GM04504 (cell line): ENCODE measurements around the gene EFHD2.
"Not testable (repeated sequence)": the region's sequence is repeated elsewhere in the genome, so short reads cannot be mapped to it uniquely, and the experiment has no call there.

Experiments
- DNase-seq: peaks from one replicate; pipeline ENCODE4 v3.0.0-alpha.2; 2012; ENCODE audit warnings: low read depth

EFHD2 gene

DNA sequence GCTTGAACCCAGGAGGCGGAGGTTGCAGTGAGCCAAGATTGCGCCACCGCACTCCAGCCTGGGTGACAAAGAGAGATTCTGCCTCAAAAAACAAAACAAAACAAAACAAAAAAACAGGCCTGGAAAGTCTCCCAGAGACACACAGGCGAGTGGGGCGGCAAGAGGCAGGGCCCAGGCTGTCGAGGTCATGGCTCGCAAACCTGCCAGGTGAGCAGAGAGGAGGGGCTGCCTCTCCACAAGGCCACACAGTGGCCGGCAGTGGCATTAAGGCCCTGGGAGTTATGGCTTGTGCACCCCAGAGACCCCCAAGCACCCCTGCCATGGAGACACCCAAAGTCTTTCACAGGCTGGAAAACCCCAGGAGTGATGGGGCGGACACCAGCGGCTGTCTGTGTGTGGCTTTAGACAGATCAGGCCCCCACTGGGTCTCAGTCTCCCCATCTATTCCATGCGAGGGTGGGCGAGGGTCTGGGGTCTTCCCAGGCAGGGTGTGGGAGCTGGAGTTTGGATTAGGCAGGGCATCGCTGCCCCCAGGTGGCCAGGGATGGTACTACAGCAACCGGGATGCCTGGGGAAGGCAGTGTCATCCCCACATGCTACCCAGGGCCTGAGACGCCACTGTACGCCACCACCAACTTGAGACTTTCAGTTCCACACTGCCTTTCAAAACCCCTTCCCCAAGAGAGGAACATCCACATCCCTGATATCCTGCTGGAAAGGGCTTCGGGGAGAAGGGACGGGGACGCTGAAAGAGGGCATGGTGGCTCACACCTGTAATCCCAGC lies 21.3 kb downstream of the EFHD2 start:
- no peak for DNase-seq

DNA sequence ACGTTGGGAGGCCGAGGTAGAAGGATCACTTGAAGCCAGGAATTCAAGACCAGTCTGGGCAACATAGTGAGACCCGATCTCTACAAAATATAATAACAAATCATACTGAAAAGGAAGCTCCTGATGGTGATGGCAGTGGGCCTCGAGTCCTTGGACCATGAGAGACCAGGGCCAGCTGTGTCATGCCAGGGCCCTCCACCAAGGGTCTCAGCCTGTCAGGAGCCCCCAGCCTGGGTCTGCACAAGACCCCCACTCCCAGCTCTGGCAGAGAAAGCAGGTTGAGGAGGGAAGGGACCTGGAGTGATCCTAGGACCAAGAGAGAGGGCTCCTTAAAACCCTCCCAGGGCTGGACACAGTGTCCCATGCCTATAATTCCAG lies 21.9 kb downstream of the EFHD2 start:
- no peak for DNase-seq

DNA sequence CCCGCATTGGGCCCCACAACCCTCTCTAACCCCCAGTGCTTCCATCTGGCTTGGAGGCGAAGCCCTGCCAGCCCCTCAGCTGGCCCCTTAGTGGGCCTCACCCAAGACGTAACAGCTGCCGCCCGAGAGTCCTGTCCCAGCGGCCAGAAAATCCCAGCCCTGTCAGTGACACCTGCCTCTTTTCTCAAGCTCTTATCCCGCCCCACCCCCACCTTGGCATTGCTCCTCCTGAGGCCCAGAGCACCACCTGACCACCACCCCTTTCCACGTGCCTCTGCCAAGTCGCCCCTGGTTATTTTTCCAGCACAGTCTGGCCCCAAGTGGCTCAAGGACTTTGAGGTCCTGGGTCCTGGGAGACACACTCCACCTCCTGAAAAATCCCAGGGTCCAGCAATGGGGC lies 22.6 kb downstream of the EFHD2 start:
- no peak for DNase-seq

DNA sequence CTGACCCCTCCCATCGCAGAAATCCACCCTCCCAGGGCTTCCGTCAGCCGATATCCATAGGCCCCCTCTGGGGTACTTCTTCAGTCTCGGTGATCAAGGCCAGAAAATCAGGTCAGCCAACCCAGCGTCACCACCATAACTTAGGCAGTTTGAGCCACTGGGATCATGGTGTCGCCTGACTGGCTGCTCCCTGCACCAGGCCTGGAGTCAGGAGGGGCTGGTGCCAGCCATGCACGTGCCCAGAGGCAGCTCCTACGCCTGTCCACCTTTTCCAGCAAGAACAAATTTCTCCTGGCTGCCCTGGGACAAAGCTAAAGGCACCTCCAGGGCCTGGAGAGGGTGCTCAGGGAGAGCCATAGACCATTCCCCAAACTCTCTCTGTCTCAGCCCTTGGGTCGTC lies 23.8 kb downstream of the EFHD2 start:
- no peak for DNase-seq

DNA sequence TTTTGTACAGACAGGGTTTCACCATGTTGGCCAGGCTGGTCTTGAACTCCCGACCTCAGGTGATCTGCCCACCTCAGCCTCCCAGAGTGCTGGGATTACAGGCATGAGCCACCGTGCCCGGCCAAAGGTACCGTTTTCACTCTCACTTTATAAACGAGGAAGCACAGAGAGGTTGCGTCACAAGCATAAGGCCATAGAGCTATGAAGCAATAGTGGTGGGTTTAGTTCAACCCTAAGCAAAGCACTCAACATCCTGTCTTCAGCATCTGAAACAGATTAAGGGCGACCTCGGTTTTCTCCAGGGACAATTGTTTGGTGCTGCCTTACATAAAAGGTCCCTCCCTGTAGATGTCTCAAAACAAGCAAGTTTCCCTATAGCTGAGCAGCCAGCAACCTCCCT lies 25.1 kb downstream of the EFHD2 start:
- DNase-seq, result not testable (repeated sequence)

DNA sequence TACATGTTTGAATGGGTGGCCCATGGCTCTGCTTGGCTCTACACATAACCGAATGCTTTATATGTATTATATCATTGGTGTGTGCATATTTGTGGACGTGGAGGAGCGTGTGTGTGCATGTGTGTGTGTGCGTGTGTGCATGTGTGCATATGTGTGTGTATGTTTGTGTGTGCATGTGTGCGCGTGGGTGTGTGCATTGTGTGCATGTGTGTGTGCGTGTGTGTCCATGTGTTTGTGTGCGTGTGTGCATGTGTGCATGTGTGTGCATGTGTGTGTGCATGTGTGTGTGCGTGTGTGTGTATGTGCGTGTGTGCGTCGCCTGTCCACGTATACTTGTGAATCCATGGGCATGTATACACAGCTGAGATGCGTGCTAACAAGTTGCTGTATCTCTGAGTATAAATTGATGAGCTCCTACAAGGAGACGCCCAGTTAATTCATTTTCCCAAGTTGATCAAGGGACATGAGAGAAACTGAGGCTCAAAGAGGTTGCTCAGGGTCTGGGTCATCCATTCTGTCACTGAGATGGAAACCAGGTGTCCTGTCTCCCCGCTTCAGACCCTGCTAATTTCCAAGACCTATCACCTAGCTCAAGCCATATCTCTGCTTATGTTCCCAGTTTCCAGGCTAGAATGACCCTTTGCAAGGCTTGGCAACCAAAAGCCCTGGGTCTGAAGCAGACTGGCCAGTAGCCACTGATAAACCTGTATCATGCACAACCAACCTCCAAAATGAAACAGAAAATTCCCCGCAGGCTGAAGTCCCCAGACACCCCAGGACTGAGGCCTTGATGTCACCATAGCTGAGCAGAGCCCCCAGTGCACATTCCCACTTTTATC lies 25.8 kb downstream of the EFHD2 start:
- no peak for DNase-seq

DNA sequence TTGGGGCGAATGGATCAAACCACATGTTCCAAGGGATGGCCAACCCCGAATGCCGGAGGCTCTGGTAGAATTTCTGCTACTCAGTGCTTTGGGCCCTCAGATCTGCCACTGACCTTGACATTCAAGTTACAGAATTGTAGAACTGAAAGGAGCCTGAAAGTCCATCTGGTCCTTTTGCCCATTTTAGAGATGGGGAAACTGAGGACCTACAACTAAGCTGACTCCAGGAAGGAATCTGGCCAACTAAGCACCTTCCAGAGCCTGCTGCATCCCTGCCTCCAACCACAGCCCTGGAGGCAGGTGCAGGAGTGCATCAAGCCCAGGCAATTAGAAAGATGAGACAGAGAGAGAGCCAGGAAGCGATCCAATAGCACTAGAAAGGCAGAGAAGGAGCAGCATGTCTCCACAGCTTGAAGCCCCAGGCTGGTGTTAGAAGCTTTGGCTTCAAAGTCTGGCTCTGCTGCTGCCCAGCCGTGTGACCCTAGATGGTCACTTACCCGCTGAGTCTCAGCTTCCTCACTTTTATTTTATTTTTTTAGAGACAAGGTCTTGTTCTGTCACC lies 27.3 kb downstream of the EFHD2 start:
- DNase-seq, result no peak

DNA sequence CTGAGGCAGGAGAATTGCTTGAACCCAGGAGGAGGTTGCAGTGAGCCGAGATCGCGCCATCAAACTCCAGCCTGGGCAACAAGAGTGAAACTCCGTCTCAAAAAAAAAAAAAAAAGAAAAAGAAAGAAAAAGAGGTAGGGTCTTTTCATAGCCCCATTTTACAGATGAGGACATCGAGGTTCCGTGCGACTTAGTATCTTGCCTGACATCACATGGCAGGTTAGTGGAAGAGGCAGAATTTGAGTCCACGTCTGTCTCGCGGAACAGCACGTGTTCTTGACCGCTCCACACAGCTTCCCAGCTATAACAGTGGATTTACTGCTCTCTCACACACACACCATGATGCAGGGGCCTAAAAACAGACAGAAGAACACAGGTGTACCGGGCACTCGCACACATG lies 29.6 kb downstream of the EFHD2 start:
- DNase-seq, result no peak

DNA sequence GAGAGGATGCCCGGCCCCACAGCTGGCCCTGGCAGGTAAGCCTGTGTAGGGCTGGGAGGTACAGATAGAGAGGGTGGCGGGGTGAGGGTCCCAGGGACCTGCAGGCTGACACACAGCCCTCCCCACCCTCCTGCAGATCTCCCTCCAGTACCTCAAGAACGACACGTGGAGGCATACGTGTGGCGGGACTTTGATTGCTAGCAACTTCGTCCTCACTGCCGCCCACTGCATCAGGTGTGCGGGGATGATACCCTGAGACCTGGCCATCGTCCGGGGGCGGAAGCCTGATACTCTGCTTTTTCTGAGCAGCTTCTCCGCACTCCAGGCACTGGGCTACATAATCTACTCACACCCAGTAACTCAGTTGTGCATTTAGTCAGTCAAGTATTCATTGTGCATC lies 30.7 kb downstream of the EFHD2 start:
- no peak for DNase-seq

DNA sequence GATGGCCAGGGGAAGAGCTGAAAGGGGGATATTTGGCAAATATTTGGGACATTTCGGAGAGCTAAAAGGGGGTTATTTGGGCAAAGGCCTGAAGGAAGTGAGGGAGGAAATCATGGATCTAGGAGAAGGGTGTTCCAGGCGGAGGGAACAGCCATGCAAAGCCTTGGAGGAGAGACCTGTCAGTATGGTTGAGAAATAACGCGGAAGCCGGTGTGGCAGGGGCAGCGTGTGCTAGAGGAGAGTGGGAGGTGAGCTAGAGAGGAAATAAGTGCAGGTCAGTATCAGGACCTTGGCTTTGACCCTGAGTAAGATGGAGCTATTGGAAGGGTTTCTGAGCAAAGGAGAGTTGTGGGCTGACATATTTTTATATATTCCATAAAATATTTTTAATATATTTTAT lies 31.6 kb downstream of the EFHD2 start:
- no peak for DNase-seq

DNA sequence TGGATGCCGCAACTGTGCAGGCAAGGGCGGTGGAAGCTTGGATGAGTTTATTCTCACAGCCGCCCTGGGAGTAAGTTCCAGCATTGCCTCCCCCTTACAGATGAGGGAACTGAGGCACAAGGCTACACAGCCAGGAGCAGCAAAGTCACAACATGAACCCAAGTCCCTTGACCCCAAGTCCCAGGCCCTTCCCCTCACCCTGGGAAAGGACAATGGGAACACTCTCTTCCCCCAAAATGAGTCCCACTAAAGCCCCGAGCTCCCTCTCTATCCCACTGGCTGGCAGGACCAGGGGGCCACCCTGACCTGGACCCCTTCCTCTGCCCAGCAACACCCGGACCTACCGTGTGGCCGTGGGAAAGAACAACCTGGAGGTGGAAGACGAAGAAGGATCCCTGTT lies 32.4 kb downstream of the EFHD2 start:
- no peak for DNase-seq

DNA sequence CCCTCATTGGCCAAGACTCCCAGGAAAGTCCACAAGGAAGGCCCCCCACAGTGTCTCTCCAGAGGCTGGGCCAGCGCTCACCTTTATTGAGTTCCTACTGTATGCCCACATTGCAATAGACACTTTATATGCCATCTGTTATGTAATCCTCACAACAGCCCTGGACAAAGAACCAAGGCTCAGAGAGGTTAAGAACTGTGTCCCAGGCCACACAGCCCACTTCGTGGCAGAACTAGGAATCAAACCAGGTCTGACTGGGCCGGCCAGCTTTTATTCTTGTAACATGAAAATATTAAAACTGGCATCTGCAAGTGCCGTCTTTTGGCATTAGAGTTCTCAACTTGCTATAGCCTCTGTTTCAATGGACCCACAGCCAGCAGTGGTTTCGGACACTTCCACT lies 33.1 kb downstream of the EFHD2 start:
- DNase-seq, result no peak

DNA sequence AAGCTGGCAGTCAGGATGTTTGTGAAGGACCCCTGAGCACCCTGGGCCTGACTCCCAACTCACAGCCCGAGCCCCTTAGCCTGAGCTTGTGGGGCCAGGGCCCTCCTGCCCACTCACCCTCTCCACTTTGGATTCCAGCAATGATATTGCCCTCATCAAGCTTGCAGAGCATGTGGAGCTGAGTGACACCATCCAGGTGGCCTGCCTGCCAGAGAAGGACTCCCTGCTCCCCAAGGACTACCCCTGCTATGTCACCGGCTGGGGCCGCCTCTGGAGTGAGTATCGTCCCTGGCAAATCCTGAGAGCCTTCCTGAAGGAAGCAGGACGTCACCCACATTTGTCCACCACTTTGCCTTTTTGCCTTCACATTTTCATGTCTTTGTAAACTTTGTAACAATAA lies 33.6 kb downstream of the EFHD2 start:
- DNase-seq, result no peak

DNA sequence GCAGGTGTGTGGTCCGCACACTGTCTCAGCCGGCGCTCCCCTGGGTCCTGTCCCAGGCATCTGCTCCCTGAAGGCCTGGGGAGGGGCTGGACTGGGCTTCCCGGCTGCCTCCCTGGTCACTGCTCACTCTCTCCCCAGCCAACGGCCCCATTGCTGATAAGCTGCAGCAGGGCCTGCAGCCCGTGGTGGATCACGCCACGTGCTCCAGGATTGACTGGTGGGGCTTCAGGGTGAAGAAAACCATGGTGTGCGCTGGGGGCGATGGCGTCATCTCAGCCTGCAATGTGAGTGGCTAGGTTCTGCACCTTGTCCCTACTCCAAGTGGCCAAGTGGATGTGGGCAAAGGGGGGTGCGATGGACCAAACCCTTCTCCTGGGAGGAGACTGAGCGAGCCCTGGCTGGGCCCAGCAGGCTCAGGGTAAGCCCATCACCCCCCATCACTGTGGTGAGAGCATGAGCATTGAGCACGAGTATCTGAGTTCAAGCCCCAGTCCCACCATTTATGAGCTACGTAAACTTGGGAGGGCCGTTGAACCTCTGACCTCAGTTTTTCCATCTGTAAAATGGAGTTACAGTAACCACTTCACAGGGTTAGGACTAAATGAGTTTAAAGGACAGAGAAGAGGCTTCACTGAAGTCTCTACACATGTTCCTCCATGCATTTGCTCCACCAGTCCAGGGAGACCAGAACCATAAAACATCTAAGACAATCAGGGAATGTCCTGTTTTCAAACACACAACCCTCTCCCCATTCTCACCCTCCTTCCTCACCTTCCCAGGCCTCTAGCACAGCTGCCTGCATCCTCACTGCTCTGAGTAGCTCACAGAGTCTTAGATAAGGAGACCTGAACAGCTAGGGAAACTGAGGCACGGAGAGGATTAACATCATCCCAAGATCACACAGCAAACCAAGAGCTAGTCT lies 35.0 kb downstream of the EFHD2 start:
- no peak for DNase-seq

DNA sequence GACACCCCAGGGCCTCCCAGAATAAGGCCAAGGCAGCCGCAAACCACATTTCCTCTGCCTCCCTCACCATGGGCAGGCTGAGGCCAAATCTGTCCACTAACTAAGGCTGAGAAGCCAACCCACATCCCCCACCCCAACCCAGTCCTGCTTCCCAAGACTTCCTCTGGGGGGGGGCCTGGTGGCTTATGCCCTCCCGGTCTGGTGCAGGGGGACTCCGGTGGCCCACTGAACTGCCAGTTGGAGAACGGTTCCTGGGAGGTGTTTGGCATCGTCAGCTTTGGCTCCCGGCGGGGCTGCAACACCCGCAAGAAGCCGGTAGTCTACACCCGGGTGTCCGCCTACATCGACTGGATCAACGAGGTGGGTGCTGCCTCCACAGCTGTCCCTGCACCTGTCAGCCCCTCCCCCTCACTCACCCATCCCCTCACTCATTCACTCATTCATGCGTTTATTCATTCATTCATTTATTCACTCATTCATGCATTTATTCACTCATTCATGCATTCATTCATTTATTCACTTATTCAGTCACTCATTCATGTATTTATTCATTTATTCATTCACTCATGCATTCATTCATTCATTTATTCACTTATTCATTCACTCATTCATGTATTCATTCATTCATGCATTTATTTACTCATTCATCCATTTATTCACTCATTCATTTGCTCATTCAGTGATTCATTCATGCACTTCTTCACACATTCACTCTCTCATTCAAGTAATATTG lies 35.9 kb downstream of the EFHD2 start:
- DNase-seq, result no peak

DNA sequence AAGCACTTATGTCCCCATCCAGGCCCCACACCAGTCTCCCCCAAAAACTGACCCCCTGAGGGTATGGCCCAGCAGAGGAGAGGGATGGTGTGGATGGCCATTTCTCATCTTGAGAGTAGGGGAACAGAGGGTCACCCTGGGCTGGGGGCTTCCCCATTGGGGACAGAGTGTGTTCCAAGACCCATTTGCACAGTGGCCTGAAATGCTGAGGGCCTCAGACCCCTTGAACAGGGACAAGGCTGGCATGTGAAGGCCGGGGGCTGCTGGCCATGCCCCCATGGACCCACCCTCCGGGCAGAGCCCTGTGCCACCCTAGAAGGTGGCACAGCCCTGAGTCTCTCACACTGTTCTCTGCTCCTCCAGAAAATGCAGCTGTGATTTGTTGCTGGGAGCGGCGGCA lies 36.5 kb downstream of the EFHD2 start:
- DNase-seq, result no peak

DNA sequence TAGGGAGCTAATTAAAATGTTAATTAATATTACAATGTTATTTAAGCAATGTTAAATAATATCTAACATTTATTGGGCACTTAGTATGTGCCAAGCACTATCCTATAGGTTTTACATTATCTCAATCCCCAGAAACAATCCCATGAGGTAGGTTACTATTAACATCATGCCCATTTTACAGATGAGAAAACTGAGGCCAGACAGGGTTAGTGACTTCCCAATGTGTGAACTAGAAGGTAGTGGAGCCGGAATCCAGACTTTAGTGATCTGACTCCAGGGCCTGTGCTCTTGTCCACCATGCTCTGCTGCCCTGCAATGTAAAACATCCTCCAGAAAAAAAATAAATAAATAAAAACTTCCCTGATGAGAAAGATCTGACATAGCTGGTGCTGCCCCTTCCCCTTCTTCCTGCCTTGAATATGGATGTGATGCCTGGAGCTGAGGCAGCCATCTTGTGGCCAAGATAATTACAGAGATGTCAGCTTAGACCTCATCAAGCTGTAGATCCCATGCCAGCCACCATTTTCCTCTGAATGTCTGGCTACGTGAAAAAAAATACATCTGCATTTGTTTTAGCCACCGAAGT lies 39.3 kb downstream of the EFHD2 start:
- no peak for DNase-seq

DNA sequence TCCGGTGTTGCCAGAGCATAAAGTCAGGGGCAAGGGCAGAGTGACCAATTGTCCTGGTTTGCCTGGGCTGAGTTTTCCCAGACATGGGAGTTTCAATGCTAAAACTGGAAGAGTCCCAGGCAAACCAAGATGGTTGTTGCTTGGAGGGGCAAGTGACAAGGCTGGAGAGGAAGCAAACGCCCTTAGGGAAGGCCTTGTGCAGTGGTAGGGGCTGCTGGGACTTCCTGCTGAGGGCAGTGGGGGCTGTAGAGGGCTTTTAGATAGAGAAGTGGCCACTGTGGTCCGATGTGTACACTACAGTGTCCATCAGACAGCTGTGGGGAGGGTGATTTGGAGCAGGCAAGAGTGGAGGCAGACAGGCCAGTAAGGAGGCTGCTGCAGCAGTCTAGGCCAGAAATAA lies 39.9 kb downstream of the EFHD2 start:
- no peak for DNase-seq

DNA sequence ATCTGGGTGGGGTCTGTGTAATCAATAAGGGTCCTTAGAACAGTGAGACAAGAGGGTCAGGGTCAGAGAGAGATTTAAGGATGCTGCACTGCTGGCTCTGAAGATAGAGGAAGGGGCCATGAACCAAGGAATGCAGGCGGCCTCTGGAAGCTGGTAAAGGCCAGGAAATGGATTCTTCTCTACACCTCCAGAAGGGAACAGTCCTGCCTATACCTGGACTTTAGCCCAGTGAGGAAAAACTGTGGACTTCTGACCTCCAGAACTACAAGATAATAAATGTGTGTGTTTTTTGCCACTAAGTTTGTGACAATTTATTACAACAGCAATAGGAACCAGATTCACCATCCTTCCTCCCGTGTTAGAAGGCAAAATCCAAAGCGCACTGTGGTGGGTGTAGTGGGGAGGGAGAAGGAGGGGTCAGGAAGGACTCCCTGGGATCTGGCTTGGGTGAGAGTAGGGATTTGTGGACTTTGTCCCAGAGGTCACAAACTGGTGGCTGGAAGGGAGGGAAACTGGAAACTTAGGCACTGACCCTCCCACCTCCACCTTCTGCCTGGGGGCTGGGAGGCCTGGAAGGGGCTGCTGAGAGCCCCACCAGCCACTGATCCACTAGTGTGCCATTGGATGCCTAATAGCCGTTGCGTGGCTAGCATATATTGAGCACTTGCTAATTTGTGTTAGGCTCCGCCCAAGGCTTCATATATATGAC lies 41.5 kb downstream of the EFHD2 start:
- no peak for DNase-seq

DNA sequence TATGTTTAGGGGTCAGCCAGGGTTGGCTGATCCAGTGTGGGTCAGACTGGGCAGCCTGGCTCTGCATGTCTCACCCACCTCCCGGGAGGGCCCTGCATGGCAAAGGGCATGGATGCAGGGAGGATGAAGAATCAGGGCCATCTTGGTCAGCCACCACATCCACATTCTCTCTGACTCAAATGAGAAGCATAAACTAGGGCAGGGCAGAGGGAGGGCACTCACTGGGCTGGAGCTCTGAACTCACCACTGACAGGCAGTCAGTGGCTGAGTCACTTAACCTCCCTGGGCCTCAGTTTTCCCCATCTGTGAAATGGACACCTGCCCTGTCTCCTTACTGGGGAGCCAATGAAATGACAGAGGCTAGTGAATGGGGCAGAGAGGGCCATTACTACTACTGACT lies 42.5 kb downstream of the EFHD2 start:
- DNase-seq, result no peak
